NCI-H1694 (cell line): ENCODE measurements around the gene MAD1L1.

Source experiments
- DNase-seq: peaks from one replicate; lab custom pipeline; 2025; lab: John Stamatoyannopoulos, UW

MAD1L1 gene

GRCh38 chr7:2218444-2218785, 14.3 kb downstream of the MAD1L1 start:
- no peak for DNase-seq

GRCh38 chr7:2217716-2218443, 14.9 kb downstream of the MAD1L1 start:
- DNase-seq, result no peak

- no peak for DNase-seq
These were observed 15.5 kb downstream of the MAD1L1 start for GRCh38 chr7:2217206-2217605.

GRCh38 chr7:2215851-2216250, 16.9 kb downstream of the MAD1L1 start:
- DNase-seq, result no peak

- no peak for DNase-seq
These were observed 18.1 kb downstream of the MAD1L1 start for GRCh38 chr7:2214636-2215035.

GRCh38 chr7:2213551-2214215, 19.1 kb downstream of the MAD1L1 start:
- DNase-seq, result no peak

GRCh38 chr7:2212906-2213305, 19.8 kb downstream of the MAD1L1 start:
- no peak for DNase-seq

- DNase-seq, result no peak
These were observed 20.8 kb downstream of the MAD1L1 start for GRCh38 chr7:2211926-2212325.

GRCh38 chr7:2211259-2211880, 21.4 kb downstream of the MAD1L1 start:
- DNase-seq, result no peak

- DNase-seq, result no peak
These were observed 22.0 kb downstream of the MAD1L1 start for GRCh38 chr7:2210551-2211258.

GRCh38 chr7:2209961-2210323, 22.8 kb downstream of the MAD1L1 start:
- DNase-seq, result no peak

GRCh38 chr7:2209146-2209960, 23.4 kb downstream of the MAD1L1 start:
- peak; percentile 58 for DNase-seq

- no peak for DNase-seq
These were observed 24.0 kb downstream of the MAD1L1 start for GRCh38 chr7:2208712-2209111.

- DNase-seq, result no peak
These were observed 27.5 kb downstream of the MAD1L1 start for GRCh38 chr7:2205036-2205780.

- no peak for DNase-seq
These were observed 28.3 kb downstream of the MAD1L1 start for GRCh38 chr7:2204446-2204845.

- no peak for DNase-seq
These were observed 28.9 kb downstream of the MAD1L1 start for GRCh38 chr7:2203766-2204300.

- no peak for DNase-seq
These were observed 29.6 kb downstream of the MAD1L1 start for GRCh38 chr7:2202901-2203765.

- DNase-seq, result no peak
These were observed 30.4 kb downstream of the MAD1L1 start for GRCh38 chr7:2202361-2202761.

GRCh38 chr7:2201686-2202360, 30.9 kb downstream of the MAD1L1 start:
- DNase-seq, result no peak
